Right lobe of liver (tissue), 4 donors: ENCODE data around the gene SFXN3.

Experiments used
- POLR2A ChIP-seq: fragments of 450-650 bp; IDR thresholded peaks from one replicate; pipeline ENCODE4 v1.6.1; 2017; ENCODE audit warnings: antibody characterized with exemption, mild to moderate bottlenecking
- TF ChIP-seq, protein P1 (sequence below), 4 donors: fragments of 200-600 bp in 3 of 4; fragments of 450-650 bp in 1 of 4; IDR thresholded peaks; one replicate each; pipeline versions ENCODE4 v1.5.1 to v1.8.0; 2016 to 2022; ENCODE audit warnings: antibody characterized with exemption in 4 of 4, mild to moderate bottlenecking in 2 of 4
- donor health status: DM: no; HTN: no; CAD: no.
- donor health status: DM: no; HTN: no; CAD: no.
- donor health status: DM: no; HTN: yes; CAD: no.

DNA sequence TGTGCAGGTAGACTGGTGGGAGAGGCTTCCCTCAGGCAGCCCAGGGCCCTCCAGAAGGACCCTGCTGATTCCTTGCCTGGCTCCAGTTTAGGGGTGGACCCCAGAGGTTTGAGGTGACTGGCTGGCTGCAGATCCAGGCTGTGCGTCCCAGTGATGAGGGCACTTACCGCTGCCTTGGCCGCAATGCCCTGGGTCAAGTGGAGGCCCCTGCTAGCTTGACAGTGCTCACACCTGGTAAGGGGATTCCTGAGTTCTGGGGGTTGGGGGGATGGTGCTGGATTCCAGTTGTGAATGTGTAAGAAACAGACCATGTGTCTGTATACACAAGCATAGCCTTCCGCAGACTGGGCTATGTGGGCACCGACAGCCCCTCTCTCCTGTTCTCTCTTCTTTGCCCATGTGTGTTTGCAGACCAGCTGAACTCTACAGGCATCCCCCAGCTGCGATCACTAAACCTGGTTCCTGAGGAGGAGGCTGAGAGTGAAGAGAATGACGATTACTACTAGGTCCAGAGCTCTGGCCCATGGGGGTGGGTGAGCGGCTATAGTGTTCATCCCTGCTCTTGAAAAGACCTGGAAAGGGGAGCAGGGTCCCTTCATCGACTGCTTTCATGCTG is 33.5 kb downstream of the SFXN3 start:
- TF ChIP-seq, protein P1, sequence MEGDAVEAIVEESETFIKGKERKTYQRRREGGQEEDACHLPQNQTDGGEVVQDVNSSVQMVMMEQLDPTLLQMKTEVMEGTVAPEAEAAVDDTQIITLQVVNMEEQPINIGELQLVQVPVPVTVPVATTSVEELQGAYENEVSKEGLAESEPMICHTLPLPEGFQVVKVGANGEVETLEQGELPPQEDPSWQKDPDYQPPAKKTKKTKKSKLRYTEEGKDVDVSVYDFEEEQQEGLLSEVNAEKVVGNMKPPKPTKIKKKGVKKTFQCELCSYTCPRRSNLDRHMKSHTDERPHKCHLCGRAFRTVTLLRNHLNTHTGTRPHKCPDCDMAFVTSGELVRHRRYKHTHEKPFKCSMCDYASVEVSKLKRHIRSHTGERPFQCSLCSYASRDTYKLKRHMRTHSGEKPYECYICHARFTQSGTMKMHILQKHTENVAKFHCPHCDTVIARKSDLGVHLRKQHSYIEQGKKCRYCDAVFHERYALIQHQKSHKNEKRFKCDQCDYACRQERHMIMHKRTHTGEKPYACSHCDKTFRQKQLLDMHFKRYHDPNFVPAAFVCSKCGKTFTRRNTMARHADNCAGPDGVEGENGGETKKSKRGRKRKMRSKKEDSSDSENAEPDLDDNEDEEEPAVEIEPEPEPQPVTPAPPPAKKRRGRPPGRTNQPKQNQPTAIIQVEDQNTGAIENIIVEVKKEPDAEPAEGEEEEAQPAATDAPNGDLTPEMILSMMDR (IDR thresholded peaks at IDR 0.05) = no peak
- no peak for TF ChIP-seq POLR2A
